Fibroblast of lung (primary cell): Measurements from ENCODE around the gene CBX6. TPM values are rescaled to one million over a fixed set of nuclear protein-coding genes. Genes with fewer than 3 reads are reported as not detected.

ENCODE experiments used
- DNase-seq, 2 donors: peaks; one replicate each; pipeline versions ENCODE4 v3.0.0 to v3.0.0-alpha.2; 2010; ENCODE audit warnings: low read depth in 2 of 2
- H2AFZ ChIP-seq: 2 replicates; pipeline ENCODE4 v1.5.1; 2012; ENCODE audit warnings: low read length, control low read depth, inconsistent platforms
- H3K27ac ChIP-seq: 2 replicates; pipeline ENCODE4 v1.5.1; 2011; ENCODE audit warnings: low read length, control low read depth; ENCODE audit not compliant: insufficient read depth
- H3K27me3 ChIP-seq: 2 replicates; pipeline ENCODE4 v1.5.1; 2011; ENCODE audit warnings: mild to moderate bottlenecking, low read length; ENCODE audit not compliant: control insufficient read depth, insufficient read depth
- H3K36me3 ChIP-seq: 2 replicates; pipeline ENCODE4 v1.5.1; 2011; ENCODE audit warnings: low read length; ENCODE audit not compliant: control insufficient read depth, insufficient read depth
- H3K4me1 ChIP-seq: 2 replicates; pipeline ENCODE4 v1.5.1; 2011; ENCODE audit warnings: low read length; ENCODE audit not compliant: control insufficient read depth, insufficient read depth; ENCODE audit errors: extremely low read depth
- H3K4me2 ChIP-seq: 2 replicates; pipeline ENCODE4 v1.5.1; 2011; ENCODE audit warnings: low read length, control low read depth; ENCODE audit not compliant: insufficient read depth; ENCODE audit errors: extremely low read depth
- H3K4me3 ChIP-seq, 4 experiments: fragments of 200-600 bp in 1 of 4; sonication (generic) in 1 of 4; replicated peaks in 1 of 4; 2 replicates each; pipeline ENCODE4 v1.5.1; 2011 to 2016; ENCODE audit warnings: low read length in 4 of 4, low read depth in 3 of 4, mild to moderate bottlenecking in 3 of 4, control low read depth in 2 of 4, inconsistent platforms in 1 of 4, mixed read lengths in 1 of 4; ENCODE audit not compliant: insufficient read depth in 1 of 4; ENCODE audit errors: control extremely low read depth in 1 of 4
- H3K79me2 ChIP-seq: 2 replicates; pipeline ENCODE4 v1.5.1; 2012; ENCODE audit warnings: mild to moderate bottlenecking, low read length, inconsistent platforms; ENCODE audit not compliant: control insufficient read depth, insufficient read depth
- H3K9ac ChIP-seq: 2 replicates; pipeline ENCODE4 v1.5.1; 2011; ENCODE audit warnings: mild to moderate bottlenecking, low read length, control low read depth; ENCODE audit not compliant: insufficient read depth
- H3K9me3 ChIP-seq: 2 replicates; pipeline ENCODE4 v1.5.1; 2012; ENCODE audit warnings: low read depth, low read length; ENCODE audit not compliant: control insufficient read depth, insufficient read depth
- H4K20me1 ChIP-seq: 2 replicates; pipeline ENCODE4 v1.5.1; 2011; ENCODE audit warnings: low read length; ENCODE audit not compliant: control insufficient read depth, insufficient read depth; ENCODE audit errors: extremely low read depth
- CTCF ChIP-seq, 2 donors: IDR thresholded peaks in 1 of 2; conservative IDR thresholded peaks in 1 of 2; 1 replicate in 1 of 2; 2 replicates in 1 of 2; pipeline ENCODE4 v1.5.1; 2011 to 2012; ENCODE audit warnings: low read length in 2 of 2, control low read depth in 1 of 2, inconsistent platforms in 1 of 2, low read depth in 1 of 2, mild to moderate bottlenecking in 1 of 2
- EZH2 ChIP-seq: IDR thresholded peaks from 2 replicates; pipeline ENCODE4 v1.5.1; 2012; ENCODE audit warnings: low read length, control low read depth, mild to moderate bottlenecking; ENCODE audit errors: missing control alignments
- polyA plus RNA-seq, 2 donors: library from polyadenylated mRNA; depleted of rRNA in 1 of 2; stranded (reverse) in 1 of 2; unstranded in 1 of 2; fragments of >200 nt; gene quantifications; 2 replicates each; pipeline ENCODE4 v1.2.1, GENCODE V29; 2011 to 2012; ENCODE audit warnings: missing spikeins in 1 of 2
- total RNA-seq: library from RNA; depleted of rRNA; stranded (reverse); fragments of >200 nt; gene quantifications from 2 replicates; pipeline ENCODE4 v1.2.1, GENCODE V29; 2014

Gene CBX6
- total and polyA plus RNA-seq, 2 donors (not counting 1 experiment from before 2014, with no cell fraction given), result 20.3 to 53.8 TPM

DNA sequence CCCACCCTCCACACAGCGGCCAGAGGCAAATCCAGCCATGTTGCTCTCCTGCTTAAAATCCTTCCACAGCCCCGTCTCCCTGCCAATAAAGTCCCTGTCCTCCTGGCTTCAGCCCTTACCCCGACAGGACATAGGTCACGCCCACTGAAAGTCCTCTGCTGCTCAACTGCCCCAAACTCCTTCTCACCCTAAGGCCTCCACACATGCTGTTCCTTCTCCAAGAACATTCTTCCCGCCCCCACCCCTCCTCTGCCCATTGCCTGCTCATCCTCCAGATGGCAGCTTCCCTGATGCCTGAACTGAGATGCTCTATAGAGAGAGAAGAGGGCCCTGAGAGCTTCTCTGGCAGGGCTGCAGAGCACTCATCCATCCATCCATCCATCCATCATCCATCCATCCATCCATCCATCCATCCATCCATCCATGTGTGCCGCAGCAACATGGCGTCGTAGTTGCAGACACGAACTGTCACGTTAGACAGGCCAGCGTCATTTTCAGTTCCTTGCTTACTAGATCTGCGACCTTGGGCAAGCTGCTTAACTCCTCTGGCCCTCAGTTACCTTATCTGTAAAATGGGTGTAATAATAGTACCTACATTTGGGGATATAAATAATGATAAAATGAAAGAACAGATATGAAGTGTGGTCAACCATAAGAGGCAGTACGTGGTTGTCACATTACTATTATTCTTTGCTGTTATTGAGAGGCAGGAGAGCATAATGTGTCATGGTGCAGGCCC is 37.6 kb downstream of the CBX6 start:
- Histone ChIP-seq H3K9ac (no peak overlapping the region), H3K27ac (no peak overlapping the region), H3K79me2 (no peaks in the 10 kb centered on the region), H3K4me1 (no peaks in the 10 kb centered on the region), H3K9me3 (no peaks in the 10 kb centered on the region), H3K27me3 (no peaks in the 10 kb centered on the region), H2AFZ (no peak overlapping the region), H3K36me3 (no peaks in the 10 kb centered on the region), H4K20me1 (no peaks in the 10 kb centered on the region), H3K4me3 (no peak overlapping the region), H3K4me2 (no peak overlapping the region)
- TF ChIP-seq CTCF (conservative IDR thresholded peaks at IDR 0.05 in 1 of 2, IDR thresholded peaks at IDR 0.05 in 1 of 2; ENCODE audit: low read depth in 1 of 2, low read length in 2 of 2), result no peak
- no peak for TF ChIP-seq EZH2
- DNase-seq, result no peak

DNA sequence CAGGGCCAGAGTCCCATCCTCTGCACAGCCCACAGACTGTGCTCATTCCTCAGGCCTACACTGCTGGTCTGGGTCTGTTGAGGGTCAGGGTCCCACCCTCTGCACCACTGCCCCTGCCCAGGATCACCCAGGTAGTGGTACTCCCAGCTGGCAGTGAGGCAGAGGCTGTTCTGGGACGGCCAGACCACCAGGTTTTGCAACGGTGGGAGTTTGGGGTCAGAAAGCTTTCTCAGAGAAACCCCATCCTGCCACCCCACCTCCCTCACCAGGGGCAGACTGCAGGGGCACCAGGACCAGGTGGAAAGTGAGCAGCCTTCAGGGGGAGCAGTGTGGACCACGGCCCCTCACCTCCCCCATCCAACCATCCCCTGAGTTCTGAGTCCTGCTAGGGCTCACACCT is 39.0 kb downstream of the CBX6 start:
- no peak overlapping the region for H3K9ac ChIP-seq
- TF ChIP-seq EZH2 (no peak), CTCF (conservative IDR thresholded peaks at IDR 0.05 in 1 of 2, IDR thresholded peaks at IDR 0.05 in 1 of 2; ENCODE audit: low read depth in 1 of 2, low read length in 2 of 2) (no peak)
- no peak overlapping the region for H3K4me3 ChIP-seq

GRCh38 chr22:38832005-38832978 is 39.7 kb downstream of the CBX6 start:
- no peak for TF ChIP-seq EZH2
- no peak for TF ChIP-seq CTCF (conservative IDR thresholded peaks at IDR 0.05 in 1 of 2, IDR thresholded peaks at IDR 0.05 in 1 of 2; ENCODE audit: low read depth in 1 of 2, low read length in 2 of 2)
- Histone ChIP-seq H3K4me3 (no peak overlapping the region), H3K36me3 (no peaks in the 10 kb centered on the region), H3K27ac (no peak overlapping the region), H3K9ac (no peak overlapping the region), H3K27me3 (no peaks in the 10 kb centered on the region), H3K79me2 (no peaks in the 10 kb centered on the region), H3K9me3 (no peaks in the 10 kb centered on the region), H3K4me1 (no peaks in the 10 kb centered on the region), H2AFZ (no peak overlapping the region), H4K20me1 (no peaks in the 10 kb centered on the region), H3K4me2 (no peak overlapping the region)
- no peak for DNase-seq

More for the DNA sequence above, 39.0 kb downstream of the CBX6 start:
- no peaks in the 10 kb centered on the region for H3K27me3 ChIP-seq
- no peak for DNase-seq
- H3K79me2 ChIP-seq, result no peaks in the 10 kb centered on the region
- no peaks in the 10 kb centered on the region for H3K9me3 ChIP-seq
- no peaks in the 10 kb centered on the region for H4K20me1 ChIP-seq
- H3K4me1 ChIP-seq, result no peaks in the 10 kb centered on the region
- H2AFZ ChIP-seq, result no peak overlapping the region
- no peak overlapping the region for H3K27ac ChIP-seq
- H3K4me2 ChIP-seq, result no peak overlapping the region
- no peaks in the 10 kb centered on the region for H3K36me3 ChIP-seq
